Stimulated activated CD4-positive, alpha-beta T cell treated with anti-CD3 and anti-CD28 coated beads, Interleukin-4, amount 100 ng/mL, for 1 hour (primary cell): ENCODE results near the gene BMPR1A.

Experiments used
- DNase-seq: peaks from one replicate; pipeline ENCODE4 v3.0.0-alpha.2; 2020

Gene BMPR1A

DNA sequence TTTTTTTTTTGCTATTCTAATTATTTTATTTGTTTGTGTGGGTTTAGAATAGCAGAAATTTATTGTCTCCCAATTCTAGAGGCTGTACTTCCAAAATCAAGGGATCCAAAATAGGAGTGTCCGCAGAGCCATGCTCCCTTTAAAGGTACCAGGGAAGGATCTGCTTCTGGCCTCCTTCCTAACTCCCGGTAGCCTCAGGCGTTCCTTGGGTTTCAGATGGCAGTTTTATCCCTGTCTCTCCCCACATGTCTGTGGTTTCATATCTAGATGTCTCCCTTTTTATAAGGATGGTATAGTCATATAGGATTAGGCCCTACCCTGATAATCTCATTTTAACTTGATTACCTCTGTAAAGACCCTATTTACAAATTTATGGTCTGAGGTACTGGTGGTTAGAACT, 48.4 kb downstream of the BMPR1A start:
- no peak for DNase-seq

GRCh38 chr10:86813101-86813500, 56.7 kb downstream of the BMPR1A start:
- no peak for DNase-seq

DNA sequence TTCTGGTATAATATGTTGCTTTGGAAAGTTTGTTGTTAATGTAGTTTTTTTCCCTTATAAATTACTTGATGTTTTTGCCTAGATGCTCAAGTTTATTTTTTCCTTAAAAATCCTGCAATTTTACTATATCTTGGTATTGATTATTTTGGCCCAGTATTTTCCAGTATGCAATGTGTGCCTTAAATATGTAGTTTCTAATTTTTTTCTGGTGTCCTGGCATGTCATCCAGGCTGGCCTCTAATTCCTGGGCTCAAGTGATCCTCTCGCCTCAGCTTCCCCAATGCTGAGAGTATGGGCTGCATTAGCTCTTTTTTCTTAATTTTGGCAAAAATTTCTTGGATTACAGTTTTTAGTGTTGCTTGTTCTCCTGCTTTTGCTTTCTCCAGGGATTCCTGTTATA, 57.6 kb downstream of the BMPR1A start:
- DNase-seq: no peak

DNA sequence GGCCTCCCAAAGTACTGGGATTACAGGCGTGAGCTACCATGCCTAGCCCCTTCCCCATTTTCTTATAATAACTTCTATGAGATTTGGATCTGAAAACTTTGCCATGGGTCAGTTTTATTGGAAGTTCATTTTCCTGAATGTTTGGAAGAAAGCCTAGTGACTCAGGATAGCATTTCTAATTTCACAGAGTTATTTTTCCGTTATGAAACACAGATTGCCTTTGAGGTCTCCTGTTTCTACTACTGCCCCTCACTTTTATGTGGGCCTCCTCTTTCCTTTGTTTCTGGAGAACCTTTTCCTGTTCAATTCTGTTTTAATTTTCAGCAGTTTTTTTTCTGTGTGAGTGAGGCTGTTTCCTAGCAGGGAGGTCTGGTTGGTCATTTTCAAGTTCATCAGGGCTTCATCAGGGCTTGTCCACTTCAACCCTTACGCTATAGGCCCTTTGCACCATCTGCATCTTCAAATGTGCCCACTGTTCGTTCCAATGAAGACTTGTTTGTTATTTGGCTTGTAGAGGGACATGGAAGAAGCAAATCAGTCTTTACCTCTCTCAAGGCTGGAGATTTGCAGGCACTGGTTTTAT, 58.7 kb downstream of the BMPR1A start:
- DNase-seq: no peak

DNA sequence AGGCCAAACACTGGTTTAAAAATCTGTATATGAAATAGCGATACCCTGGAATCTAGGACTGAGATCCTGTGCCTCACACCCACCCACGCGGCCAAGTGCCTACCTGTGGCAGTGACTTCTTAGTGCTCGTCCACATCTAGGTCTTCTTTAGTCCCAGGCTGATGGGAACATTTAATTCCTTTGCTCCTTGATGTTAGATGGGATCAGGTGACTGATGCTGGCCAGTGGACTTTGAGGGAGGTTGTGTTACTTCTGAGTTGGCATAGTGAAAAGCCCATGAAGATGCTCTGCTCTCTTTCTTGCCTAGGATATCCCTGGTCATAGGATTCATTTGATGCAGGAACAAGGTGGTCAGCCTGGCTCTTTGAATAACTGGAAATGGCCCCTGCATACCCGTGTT, 59.2 kb downstream of the BMPR1A start:
- no peak for DNase-seq

GRCh38 chr10:86817246-86817645, 60.8 kb downstream of the BMPR1A start:
- no peak for DNase-seq

- no peak for DNase-seq
Measured at GRCh38 chr10:86819567-86819966, 63.1 kb downstream of the BMPR1A start.

DNA sequence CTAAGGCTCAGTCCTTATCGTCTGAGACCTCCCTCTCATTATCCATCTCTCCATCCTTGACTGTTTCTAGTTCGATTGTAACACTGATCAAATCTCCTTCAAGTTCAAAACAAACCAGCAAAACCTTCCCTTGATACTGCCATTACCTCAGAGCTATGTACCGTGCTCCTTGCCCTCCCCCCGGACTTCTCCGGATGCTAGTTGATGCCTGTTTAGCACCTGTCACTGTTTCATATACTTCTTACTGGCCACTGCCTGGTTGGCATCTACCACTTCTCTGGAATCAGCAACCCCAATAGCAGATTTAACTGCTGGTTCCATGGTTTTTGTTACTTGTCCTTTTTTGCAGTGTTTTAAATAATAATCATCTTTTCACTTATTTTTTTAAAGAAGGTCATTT, 64.1 kb downstream of the BMPR1A start:
- DNase-seq: no peak

- DNase-seq: no peak
Measured at GRCh38 chr10:86821388-86821999, 65.1 kb downstream of the BMPR1A start.

- DNase-seq: no peak
Measured at GRCh38 chr10:86823565-86823964, 67.1 kb downstream of the BMPR1A start.

DNA sequence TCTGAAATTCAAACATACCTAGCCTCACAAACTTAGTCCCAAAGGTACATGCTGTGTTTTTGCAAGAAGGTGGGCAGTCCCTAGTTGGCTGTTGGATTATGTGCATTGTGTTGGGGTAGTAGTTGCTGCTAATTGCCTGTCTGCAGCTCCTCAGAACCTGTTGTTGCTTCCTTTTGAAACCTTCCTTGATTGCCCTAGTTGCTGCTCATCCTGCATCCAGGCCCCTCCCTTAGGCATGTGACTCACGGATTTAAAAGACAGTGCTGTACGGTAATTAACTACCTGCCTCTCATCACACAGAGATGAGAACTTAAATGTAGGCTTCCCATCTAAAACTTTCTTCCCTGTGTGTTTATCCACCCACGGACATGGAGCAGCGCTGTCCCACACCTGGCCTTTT, 67.7 kb downstream of the BMPR1A start:
- DNase-seq: no peak

DNA sequence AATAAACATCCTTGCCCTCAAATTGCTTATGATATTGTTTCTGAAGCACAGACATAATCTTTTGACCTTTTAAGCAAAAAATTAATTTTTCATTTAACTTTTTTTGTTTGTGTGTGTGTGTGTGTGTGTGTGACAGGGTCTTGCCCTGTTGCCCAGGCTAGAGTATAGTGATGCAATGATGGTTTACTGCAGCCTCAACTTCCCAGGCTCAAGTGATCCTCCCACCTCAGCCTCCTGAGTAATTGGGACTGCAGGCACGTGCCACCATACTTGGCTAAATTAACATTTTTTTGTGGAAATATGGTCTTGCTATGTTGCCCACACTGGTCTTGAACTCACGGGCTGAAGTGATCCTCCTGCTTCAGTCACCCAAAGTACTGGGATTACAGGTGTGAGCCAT, 68.9 kb downstream of the BMPR1A start:
- no peak for DNase-seq

DNA sequence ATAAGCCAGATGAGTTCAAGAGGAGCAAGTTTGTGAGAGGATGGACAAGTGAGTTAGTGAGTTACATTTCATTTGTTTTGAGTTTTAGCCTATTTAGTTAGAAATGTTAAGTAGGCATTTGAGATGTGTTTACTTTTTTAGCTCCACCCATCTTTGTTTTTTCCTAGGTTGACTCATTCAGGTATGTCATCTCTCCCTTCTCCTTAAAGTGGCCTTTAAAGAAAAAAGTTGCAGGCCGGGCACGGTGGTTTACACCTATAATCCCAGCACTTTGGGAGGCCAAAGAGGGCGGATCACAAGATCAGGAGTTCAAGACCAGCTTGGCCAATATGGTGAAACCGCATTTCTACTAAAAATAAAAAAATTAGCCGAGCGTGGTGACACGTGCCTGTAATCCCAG, 71.2 kb downstream of the BMPR1A start:
- DNase-seq: no peak

- no peak for DNase-seq
Measured at GRCh38 chr10:86828145-86828544, 71.7 kb downstream of the BMPR1A start.

GRCh38 chr10:86829472-86829871, 73.1 kb downstream of the BMPR1A start:
- DNase-seq: no peak

DNA sequence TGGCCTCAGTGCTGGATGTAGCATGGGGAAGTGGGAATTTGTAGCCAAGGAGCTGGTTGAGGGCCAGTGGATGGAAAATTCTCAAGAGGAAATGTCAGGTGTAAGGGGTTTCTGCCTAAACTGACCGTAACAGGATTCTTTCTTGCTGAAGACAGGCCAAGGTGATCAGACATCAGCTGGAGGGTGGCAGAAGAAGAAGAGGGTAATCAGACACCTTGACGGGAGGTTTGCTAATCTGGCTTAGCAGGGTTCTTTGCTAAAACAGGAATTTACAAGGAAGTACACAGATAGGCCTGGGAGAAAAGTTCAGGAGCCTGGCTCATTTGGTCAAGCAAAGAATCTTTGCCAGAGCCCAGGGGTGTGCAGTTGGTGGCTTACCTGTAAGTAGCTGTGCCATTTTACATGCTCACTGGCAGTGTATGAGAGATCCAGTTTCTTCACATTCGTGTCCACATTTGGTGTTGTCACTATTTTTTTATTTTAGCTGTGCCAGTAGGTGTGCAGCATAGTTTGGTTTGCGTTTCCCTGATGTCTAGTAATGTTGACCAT, 73.7 kb downstream of the BMPR1A start:
- no peak for DNase-seq

DNA sequence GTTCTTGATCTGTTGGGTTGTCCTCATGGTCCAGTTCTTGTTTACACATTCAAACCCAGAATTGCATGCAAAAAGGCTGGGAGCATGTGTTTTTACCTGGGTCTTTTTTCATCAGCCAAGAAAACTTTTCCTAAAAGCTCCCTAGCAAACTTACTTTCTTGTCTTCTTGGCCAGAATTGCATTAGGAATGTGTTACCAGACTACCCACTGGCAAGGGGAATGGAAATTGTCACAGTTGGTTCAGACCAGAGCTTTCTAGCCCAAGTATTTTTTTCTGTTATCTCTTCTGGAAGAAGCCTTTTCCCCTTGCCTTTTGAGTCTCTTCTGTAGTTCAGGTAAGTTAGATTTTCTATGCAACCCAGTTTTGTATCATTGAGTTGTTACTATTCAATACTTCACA, 77.5 kb downstream of the BMPR1A start:
- no peak for DNase-seq

DNA sequence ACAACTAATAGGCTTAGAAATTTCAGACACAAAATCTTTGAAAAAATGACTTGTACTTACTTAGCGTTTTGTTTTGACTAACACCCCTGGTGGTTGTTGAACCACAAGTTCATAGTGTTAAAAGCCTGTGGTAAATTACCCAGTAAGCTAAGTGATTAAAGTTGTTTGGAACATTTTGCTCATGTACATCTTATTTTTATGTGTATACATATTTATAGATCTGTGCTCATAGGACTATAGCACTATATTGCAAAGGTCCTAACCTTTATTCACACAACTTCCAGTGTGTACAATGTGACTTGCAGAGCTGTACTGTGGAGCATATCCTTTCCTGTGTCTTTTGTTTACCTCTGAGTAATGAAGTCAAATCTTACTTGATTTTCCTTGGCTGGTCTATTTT, 79.6 kb downstream of the BMPR1A start:
- no peak for DNase-seq

DNA sequence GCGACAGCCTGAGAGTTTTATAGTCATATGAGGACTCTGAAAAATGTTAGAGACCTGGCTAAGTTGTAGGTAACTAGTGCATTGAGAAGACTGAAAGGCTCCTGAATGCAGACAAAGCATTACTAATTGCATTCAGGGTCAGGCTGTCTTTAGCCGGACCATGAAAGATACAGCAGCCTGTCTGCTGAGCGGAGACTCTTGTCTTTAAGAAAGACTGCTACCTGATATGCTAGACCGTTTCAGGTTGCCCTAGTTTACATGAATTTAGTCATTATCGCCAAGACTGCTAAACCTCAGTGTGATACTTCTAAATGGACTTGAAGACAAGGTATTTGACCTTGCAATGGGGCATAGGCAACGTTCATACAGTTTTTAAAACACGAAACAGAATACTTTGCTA, 81.2 kb downstream of the BMPR1A start:
- DNase-seq: no peak

DNA sequence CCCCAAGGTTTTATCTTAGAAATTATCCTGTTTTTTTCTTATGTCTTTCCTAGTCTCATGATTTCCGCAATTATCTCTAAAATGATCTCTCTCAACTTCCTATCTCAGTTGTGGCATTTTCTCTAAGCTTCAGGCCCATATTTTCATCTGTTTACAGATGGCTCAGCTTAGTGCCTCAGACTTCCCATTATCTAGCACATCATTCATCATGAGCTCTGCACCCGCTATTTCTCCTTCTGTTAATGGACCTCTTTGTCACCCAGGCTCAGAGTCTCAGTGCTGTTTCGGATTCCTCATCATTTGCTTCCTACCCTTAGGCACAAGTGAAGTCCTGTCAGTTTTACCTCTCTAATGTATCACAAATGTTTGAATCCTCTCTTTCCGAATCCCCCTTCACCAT, 84.1 kb downstream of the BMPR1A start:
- DNase-seq: no peak

DNA sequence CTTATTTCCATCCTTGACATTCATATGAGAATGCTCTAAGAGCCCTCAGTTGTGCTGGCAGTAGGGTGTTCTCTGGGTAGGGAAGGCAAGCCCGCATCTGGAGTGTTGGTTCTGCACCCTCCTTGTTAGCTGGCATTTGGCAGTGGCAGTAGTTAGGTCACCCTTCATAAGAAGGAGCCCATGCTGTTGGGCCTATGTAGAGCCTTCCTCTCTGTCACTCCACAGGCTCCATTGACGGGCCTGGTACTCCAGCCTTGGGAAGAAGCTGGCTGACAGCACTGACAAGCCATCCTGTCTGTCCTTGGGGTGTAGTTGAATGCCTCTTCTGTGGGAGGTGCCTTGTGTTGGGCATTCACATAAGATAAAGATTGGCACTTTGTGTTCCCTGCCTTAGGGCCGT, 89.7 kb downstream of the BMPR1A start:
- no peak for DNase-seq

DNA sequence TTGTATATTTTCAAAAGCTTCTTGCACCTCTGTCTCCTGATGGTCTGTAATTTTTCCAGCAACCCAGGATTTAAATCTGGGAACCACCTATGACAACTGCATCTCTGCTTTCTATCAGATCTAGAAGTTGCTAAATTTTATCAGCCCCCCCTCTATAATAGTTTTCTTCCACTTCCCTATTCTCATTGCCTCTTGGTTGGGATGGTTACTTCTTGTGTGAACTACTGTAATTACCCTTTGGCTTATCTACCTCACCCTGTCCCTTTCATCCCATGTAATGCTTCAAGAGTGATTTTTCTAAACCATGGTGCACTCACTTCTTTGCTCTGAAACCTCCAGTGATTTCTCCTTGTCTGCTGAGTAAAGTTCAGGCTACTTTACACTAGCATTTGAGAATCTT, 92.3 kb downstream of the BMPR1A start:
- no peak for DNase-seq

DNA sequence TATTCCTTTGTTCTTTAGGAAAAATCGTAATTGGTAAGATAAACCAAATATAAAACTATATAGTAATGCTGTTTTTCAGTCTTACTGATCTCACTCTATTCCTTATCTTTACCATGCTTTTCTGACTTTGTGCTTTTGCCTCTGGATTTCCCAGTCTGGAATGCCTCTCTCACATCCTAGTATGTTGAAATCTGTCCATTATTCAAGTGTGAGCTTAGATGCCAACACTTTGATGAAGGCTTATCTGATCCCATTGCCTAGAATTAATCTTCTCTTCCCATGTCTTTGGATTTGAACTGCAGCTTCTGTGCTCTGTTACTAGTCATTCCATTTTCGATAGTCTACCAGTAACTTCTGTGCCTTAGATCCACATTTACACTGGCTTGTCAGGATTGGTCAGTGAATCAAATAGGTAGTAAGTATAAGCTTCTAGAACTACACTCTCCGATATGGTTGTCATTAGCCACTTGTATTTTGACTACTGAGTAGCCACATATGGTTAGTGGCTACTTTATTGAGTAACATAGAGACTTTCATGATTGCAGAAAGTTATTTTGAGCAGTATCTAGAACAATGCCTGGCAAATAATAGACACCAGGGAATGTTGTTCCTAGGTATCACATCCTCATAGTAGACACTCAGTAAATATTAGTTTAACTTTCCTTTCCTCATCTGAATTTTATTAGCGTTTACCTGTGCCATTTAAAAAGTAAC, 92.9 kb downstream of the BMPR1A start:
- DNase-seq: no peak

GRCh38 chr10:86850481-86850880, 94.1 kb downstream of the BMPR1A start:
- no peak for DNase-seq
